Activated CD8-positive, alpha-beta T cell treated with anti-CD3 and anti-CD28 coated beads for 36 hours (primary cell): ENCODE measurements around the gene FABP1. TPM values are rescaled to one million over a fixed set of nuclear protein-coding genes. Genes with fewer than 3 reads are reported as not detected.

Experiments
- ATAC-seq: fragments of 200-7000 bp; cut with Tn5 transposase; one replicate; pipeline ENCODE4 v1.10.0; 2021; ENCODE audit warnings: mild to moderate bottlenecking, moderate library complexity
- CTCF ChIA-PET: fragments of 350-600 bp; sonication (Branson Sonifier 250); formaldehyde crosslinking; loops from one replicate; lab custom pipeline; 2021; ENCODE audit warnings: antibody characterized with exemption; lab: Charles Lee
- POLR2A ChIA-PET: fragments of 350-600 bp; sonication (Branson Sonifier 250); formaldehyde crosslinking; loops from one replicate; lab custom pipeline; 2021; ENCODE audit warnings: antibody characterized with exemption; lab: Charles Lee
- DNase-seq: peaks from one replicate; pipeline ENCODE4 v3.0.0-alpha.2; 2020
- H3K27ac Mint-ChIP-seq: one replicate; pipeline ENCODE4 v1.8.0; 2021; ENCODE audit warnings: mild to moderate bottlenecking, mixed read lengths
- H3K27me3 Mint-ChIP-seq: one replicate; pipeline ENCODE4 v1.8.0; 2021; ENCODE audit warnings: mixed read lengths
- H3K36me3 Mint-ChIP-seq: one replicate; pipeline ENCODE4 v1.8.0; 2021; ENCODE audit warnings: low read depth, mixed read lengths
- H3K4me1 Mint-ChIP-seq: one replicate; pipeline ENCODE4 v1.8.0; 2021; ENCODE audit warnings: low read depth, mixed read lengths
- H3K4me3 Mint-ChIP-seq: one replicate; pipeline ENCODE4 v1.8.0; 2021; ENCODE audit warnings: mild to moderate bottlenecking, moderate library complexity, mixed read lengths
- H3K9me3 Mint-ChIP-seq: one replicate; pipeline ENCODE4 v1.8.0; 2021; ENCODE audit warnings: mixed read lengths
- CTCF ChIP-seq: fragments of 200-600 bp; IDR thresholded peaks from one replicate; pipeline ENCODE4 v1.8.0; 2022; ENCODE audit warnings: antibody characterized with exemption, mild to moderate bottlenecking
- intact Hi-C: fragments of 100-400 bp; cut with micrococcal nuclease; formaldehyde crosslinking; loops from one replicate; pipeline ENCODE4 v1.10.0; 2022
- total RNA-seq, 2 experiments: library from RNA; stranded (reverse); gene quantifications; one replicate each; pipeline ENCODE4 v1.2.3, GENCODE V29; 2021

Gene FABP1
- total RNA-seq, 2 experiments from 2014 or later = not detected

- H3K4me1 Mint-ChIP-seq = no peaks in the 10 kb centered on the region
- intact Hi-C loops = no loop called here
- H3K27ac Mint-ChIP-seq = no peak overlapping the region
- ChIA-PET CTCF (interaction anchor here (2.6 kb wide), 1 partner anchor 84 kb away, joined by 9 read pairs; no protein-coding TSS in a partner anchor), POLR2A (no interaction called here)
- H3K9me3 Mint-ChIP-seq = peaks cover 12% of the 10 kb centered on the region
- no peak for TF ChIP-seq CTCF
- ATAC-seq (no peak), DNase-seq (no peak)
- no peak overlapping the region for H3K4me3 Mint-ChIP-seq
- H3K36me3 Mint-ChIP-seq = no peaks in the 10 kb centered on the region
- peaks cover 23% of the 10 kb centered on the region for H3K27me3 Mint-ChIP-seq
Measured at GRCh38 chr2:88144271-88144670, 16.4 kb upstream of the FABP1 start.

DNA sequence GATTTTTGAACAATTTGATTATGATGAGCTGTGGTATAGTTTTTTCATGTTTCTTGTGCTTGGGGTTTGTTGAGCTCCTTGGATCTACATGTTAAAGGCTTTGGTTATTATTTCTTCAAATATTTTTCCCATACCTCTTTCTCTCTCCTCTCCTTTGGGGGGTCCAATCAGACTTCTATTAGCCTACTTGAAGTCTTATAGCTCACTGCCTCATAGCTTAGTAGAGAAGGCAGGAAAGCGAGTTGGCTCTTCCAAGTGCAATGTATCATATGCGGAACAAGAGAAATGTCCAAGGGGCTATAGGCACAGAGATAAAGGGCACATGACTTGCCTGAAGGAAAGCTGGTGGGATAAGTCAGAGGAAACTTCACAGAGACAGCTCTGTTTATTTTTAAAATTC lies 14.1 kb upstream of the FABP1 start:
- intact Hi-C loops = no loop called here
- H3K4me3 Mint-ChIP-seq = no peak overlapping the region
- peaks cover 25% of the 10 kb centered on the region for H3K27me3 Mint-ChIP-seq
- H3K27ac Mint-ChIP-seq = no peak overlapping the region
- H3K36me3 Mint-ChIP-seq = no peaks in the 10 kb centered on the region
- no peak for DNase-seq
- TF ChIP-seq CTCF = no peak
- CTCF ChIA-PET = interaction anchor here (1.0 to 2.6 kb wide), 2 partner anchors 19 to 82 kb away, joined by 3 to 9 read pairs; no protein-coding TSS in a partner anchor
- H3K4me1 Mint-ChIP-seq = no peaks in the 10 kb centered on the region
- ATAC-seq = no peak
- H3K9me3 Mint-ChIP-seq = peaks cover 4% of the 10 kb centered on the region
- POLR2A ChIA-PET = no interaction called here

- no peak for TF ChIP-seq CTCF
- ChIA-PET POLR2A (interaction anchor here (1.2 kb wide), 1 partner anchor 10 kb away, joined by 3 read pairs; no protein-coding TSS in a partner anchor), CTCF (interaction anchor here (1.2 kb wide), 1 partner anchor 79 kb away, joined by 4 read pairs; no protein-coding TSS in a partner anchor)
- H3K36me3 Mint-ChIP-seq = no peaks in the 10 kb centered on the region
- ATAC-seq = no peak
- no peak overlapping the region for H3K4me3 Mint-ChIP-seq
- DNase-seq = no peak
- H3K27ac Mint-ChIP-seq = no peak overlapping the region
- H3K4me1 Mint-ChIP-seq = no peaks in the 10 kb centered on the region
- intact Hi-C loops = no loop called here
- H3K27me3 Mint-ChIP-seq = peaks cover 32% of the 10 kb centered on the region
- peaks cover 4% of the 10 kb centered on the region for H3K9me3 Mint-ChIP-seq
Measured at GRCh38 chr2:88139804-88140203, 11.9 kb upstream of the FABP1 start.

DNA sequence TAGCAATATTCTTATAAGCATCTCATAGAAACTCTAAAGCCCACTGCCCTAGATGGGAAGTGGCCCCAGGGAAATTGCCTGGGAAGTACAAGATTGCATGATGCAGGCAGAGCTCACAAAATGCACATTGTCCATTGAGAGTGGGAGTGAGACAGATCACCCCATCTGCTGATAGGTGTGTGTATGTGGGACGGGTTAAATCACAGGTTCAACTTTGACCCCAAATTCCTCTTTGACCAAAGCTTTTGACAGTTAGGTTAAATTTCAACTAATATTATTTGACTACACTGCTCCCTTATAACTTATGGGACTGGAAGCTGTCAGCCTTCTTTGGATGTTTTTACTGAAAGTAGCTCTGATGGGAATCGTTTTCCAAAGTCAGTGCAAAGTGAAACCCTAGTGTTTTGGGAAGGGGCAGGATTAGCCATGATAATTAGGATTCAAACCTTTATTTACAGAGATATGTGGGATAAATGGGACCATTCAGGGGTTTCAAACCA lies 11.4 kb upstream of the FABP1 start:
- CTCF ChIA-PET = interaction anchor here (1.2 kb wide), 1 partner anchor 79 kb away, joined by 4 read pairs; no protein-coding TSS in a partner anchor
- H3K27me3 Mint-ChIP-seq = peaks cover 31% of the 10 kb centered on the region
- H3K4me1 Mint-ChIP-seq = no peaks in the 10 kb centered on the region
- H3K4me3 Mint-ChIP-seq = no peak overlapping the region
- POLR2A ChIA-PET = interaction anchor here (1.2 kb wide), 1 partner anchor 9 kb away, joined by 3 read pairs; no protein-coding TSS in a partner anchor
- no peak overlapping the region for H3K27ac Mint-ChIP-seq
- no peaks in the 10 kb centered on the region for H3K36me3 Mint-ChIP-seq
- TF ChIP-seq CTCF = no peak
- intact Hi-C loops = no loop called here
- peaks cover 4% of the 10 kb centered on the region for H3K9me3 Mint-ChIP-seq
- ATAC-seq (no peak), DNase-seq (no peak)

- Mint-ChIP-seq H3K4me1 (no peaks in the 10 kb centered on the region), H3K9me3 (peaks cover 4% of the 10 kb centered on the region), H3K36me3 (no peaks in the 10 kb centered on the region), H3K27ac (no peak overlapping the region), H3K27me3 (peaks cover 18% of the 10 kb centered on the region), H3K4me3 (no peak overlapping the region)
- DNase-seq (no peak), ATAC-seq (no peak)
- CTCF ChIA-PET = no interaction called here
- POLR2A ChIA-PET = no interaction called here
- intact Hi-C loops = no loop called here
- TF ChIP-seq CTCF = no peak
Measured at GRCh38 chr2:88137833-88138232, 10.0 kb upstream of the FABP1 start.
